Stimulated activated CD4-positive, alpha-beta T cell treated with anti-CD3 and anti-CD28 coated beads, Interleukin-15, amount 100 ng/mL, for 24 hours (primary cell): ENCODE data around the gene SCN2B.
"Not testable (repeated sequence)": the region's sequence is repeated elsewhere in the genome, so short reads cannot be mapped to it uniquely, and the experiment has no call there.

Experiments
- DNase-seq: peaks from one replicate; pipeline ENCODE4 v3.0.0-alpha.2; 2020

Gene SCN2B

DNA sequence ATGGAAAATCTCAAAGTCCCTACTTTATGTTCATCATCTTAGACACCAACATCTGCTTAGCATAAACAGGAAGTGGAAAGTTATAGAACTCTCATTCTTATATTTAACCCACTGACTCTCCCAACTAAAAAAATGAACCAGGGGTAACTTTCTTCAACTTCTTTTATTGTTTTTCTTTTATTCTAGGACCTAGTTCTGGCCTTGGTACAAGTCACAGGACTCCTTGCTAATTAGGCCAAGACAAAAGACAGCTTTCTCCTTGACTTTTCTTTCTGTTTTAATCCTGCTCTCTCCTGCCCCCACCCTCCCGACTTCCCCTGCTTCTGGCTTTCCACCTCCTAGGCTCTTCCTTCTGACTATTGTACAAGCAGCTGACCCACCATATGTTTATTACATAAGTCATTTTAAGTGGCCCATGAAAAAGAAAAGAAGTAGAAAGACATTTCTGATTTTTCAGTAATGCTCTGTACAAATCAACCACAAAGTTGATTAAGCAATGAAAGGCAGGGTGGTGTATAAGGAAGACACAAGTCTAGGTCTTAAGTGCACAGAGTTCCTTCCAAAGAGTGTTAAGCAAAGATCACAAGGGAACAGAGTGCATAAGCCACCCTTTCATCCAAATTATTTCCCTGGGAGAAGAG is 30.1 kb upstream of the SCN2B start:
- no peak for DNase-seq

DNA sequence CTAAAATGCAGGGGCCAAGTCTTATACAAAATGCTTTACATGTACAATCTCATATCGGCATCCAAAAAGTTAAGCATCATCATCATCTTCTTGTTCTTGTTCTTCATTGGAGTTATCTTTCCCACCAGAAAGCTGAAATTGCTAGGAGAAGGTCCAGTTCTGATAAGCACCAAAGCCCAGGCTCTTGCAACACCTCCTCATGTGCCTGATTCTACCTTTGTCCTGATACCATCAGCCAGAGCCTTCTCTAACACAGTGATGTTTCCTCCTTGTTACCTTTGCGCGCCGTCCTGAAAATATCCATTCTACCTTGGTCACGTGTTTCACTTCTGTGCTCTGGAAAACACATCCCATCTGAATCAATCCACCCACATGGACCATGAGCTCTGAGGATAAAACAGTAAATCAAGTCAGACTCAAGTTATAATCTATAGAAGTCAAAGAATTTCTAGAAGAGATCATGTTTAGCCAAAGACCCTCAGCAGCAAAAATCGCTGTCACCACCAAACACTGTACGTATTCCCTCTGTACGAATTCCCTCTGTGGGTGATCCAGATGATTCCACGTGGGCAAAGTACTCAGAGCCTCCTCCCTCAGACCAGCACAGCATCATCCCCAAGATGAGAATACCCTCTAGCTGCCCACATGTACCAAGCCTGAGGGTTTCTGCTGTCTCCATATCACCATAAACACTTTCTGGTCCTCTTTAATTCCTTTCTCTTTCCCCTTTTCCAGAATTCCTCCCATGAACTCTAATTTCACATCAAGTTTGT is 29.4 kb upstream of the SCN2B start:
- no peak for DNase-seq

DNA sequence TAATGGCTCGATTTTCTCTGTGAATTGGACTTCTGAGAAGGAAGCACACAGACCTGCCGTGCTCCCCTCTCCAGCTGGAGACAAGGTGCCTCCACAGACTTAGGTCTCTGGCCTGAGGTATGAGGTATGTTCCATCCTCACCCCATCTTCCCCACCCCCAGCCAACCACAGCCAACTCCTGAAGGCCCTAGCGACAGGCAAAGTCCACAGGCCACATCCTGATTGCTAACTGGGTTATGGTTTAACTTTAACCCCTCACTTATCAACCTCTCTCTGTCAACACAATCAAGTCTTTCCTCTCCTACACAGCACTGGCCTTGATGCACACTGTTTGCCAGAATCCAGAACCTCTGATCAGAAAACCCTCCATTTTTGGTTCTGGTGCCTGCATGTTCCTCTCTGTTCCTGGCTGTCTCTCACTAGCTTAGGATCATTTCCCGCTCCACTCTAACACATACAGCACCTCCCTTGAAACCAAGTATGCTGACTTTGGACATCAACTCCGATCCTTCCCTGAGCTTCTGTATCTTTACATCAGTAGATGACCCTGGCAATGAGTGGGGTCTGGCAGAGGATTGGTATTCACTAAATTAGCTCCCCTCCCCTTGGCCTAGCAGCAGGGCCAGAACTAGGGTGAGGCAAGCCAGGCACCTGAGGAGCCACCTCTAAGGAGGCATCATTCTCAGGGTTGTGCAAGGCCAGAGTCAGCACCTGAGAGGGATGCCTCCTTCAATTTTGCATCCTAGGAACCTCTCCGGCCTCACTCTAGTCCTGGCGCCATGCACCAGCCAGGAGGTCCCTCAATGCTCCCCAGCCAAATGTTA is 26.4 kb upstream of the SCN2B start:
- peak; percentile 73 for DNase-seq

DNA sequence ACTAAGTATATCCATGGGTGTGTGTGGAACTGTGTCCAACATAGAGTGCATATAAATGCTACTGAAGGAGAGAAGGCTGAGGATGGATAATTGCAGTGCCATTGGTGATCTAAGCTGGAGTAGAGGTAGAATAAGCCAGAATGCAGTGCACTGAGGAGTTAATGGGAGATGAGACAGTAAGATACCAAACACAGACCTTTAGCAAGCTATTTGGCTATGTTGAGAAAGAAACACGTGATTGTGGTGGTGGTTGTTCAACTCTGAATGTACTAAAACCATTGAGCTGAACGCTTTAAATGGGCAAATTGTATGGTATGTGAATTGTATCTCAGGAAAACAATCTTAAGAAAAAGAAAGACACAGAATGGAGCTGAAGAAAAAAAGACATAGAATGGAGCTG is 25.5 kb upstream of the SCN2B start:
- no peak for DNase-seq

DNA sequence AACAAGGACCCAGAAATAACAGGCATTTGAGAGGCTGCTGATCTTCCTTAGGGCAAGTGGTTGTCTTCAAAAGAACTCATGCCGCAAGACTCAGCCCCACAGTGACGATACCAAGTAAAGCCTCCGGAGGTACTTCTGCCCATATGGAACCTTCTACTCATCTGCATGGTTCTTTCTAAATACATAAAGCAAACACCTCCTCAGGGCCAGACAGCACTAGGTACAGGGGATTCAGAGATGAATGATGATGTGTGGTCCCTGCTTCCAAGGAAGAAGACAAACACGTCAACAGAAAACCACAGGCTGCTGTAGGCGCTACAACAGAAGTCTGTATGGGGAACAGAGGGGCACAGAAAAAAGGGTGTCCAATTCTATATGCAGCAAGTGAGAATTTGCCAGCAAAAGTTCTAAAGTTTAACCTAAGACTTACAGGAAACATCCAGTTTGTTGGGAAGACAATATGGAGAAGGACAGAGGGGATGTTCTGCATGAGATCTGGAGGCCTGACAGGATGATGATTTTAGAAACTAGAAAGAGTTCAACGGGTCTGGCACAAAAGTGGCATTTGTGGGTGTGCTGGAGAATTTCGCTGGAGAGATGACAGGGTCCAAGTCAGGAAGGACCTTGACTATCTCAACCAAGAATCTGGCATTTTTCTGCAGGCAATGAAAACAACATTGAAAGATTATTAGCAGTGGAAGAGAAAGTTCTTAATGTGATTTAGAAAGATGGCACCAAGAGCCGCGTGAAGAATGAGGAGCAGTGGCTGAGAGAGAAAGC is 24.7 kb upstream of the SCN2B start:
- peak; percentile 67 for DNase-seq

DNA sequence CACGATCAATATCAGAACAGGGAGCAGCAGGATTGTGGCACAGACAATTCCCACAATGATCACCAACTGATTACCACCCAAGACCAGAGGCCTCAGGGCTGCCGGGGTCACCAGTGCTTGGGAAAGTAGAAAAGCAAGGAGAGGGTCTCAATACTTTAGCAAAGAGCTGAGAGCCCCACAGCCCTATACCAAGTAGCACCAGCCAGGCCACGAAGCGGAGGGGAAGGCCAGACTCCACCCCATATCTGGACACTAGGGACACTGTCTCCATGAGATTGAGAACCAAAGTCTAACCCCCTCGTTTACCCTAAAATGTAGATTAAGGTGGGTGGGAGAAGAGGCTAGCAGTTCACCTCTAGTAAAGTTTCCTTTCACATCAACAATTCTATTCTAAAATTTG is 24.1 kb upstream of the SCN2B start:
- no peak for DNase-seq

DNA sequence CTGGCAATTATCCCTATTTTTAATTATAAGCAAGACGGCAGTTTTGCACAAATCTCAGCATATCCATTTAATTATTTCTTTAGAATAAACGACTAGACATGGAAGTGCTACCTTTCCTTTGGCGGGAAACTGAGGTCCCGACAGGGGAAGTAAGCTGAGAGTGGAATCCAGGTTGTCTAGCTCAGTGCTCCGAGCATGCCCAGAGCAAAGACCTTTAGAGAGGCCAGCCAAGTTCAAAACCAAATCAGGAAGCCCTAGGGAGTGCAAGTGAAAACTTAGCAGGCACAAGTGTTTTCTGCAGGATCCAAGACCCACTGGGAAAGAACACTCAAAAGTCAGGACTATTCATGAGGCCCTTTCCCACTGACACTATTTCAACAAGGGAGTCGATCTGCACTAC is 22.7 kb upstream of the SCN2B start:
- no peak for DNase-seq

DNA sequence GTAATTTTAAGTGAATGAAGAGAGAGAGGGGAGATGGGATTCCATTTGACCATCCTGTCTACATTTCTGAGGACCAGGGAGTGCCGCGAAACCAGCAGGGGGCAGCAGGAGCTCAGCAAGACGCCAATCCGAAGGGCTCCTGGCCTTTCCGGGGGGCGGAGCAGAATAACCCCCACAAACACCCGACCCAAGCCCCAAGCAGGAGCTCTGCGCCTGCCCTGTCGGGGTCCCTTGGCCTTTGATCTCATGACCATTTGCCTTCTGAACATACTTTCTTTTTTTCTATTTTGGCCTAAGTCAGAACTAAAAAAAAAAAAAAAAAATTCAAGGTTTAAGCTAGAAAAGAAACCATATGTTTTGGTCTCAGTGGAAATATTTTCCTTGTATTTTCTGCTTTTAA is 21.9 kb upstream of the SCN2B start:
- peak; percentile 93 for DNase-seq

DNA sequence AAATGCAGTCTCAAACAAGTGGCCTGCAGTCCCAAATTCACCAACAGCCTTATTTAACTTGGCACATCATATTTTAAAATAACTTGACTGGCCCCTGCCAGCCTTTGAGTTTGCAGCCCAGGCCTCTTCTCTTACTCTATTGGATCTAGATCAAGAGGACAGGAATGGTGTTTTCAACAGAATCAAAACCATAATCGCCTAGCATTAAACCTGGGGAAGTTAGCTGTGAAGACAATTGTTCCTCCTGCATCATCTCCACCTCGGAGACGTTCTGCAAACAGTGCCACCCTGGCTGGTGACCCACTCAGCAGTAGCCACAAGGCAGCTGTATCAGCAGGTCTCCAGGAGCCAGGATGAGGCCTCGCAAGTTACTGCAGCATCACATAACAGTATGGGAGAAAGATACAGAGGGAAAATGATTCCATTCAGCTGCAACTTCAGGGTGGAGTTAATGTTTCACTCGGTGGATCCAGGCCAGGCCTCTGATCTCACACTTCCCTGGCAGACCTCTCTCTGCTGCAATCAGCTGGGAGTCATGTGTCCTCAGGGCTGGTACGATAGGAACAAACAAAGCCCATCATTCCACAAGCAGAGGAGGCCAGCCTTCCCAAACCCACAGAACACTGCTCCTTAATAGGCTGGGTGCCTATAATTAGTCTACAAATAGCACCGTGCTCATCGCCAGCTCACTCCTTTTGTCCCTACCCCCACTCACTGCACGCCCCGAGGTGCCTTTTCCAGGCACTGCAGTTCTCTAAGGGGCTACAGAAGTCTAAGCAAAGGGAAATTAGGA is 18.6 kb upstream of the SCN2B start:
- DNase-seq, result no peak

DNA sequence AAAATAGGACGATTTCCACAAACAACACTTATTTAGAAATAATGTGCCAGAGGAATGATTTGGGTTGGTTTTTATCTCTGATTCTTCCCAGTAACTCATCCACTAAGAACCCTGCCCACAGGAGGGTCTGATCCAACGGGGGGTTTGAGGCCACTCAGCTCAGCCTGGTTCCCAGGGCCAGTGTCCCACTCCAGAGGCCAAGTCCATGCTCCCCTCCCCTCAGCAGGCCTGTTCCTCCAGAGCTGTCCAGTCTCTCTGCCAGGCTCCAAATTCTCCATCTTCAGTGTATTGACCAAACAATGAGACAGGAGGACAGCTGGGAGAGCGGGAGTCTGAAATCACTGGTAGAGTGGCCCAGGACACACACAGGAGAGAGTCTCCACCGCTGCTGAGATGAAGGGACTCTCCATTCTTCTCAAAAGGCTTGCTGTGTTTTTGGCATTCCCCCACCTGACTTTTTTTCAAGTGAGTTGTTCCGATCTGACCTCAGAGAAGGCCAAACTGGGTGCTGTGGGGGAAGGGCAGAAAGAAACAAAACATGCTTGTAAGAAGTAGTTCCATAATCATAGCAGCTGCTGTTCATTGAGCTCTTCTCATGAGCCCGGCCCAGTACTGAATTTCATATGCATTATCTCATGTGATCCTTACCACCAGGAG is 17.6 kb upstream of the SCN2B start:
- no peak for DNase-seq

DNA sequence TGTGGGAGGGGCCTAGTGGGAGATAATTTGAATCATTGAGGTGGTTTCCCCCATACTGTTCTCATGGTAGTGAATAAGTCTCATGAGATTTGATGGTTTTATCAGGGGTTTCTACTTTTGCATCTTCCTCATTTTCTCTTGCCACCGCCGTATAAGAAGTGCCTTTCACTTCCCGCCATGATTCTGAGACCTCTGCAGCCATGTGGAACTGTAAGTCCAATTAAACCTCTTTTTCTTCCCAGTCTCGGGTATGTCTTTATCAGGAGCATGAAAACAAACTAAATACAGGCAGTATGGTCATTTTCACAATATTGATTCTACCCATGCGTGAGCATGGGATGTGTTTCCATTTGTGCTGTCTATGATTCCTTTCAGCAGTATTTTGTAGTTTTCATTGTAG is 16.4 kb upstream of the SCN2B start:
- not testable (repeated sequence) for DNase-seq

DNA sequence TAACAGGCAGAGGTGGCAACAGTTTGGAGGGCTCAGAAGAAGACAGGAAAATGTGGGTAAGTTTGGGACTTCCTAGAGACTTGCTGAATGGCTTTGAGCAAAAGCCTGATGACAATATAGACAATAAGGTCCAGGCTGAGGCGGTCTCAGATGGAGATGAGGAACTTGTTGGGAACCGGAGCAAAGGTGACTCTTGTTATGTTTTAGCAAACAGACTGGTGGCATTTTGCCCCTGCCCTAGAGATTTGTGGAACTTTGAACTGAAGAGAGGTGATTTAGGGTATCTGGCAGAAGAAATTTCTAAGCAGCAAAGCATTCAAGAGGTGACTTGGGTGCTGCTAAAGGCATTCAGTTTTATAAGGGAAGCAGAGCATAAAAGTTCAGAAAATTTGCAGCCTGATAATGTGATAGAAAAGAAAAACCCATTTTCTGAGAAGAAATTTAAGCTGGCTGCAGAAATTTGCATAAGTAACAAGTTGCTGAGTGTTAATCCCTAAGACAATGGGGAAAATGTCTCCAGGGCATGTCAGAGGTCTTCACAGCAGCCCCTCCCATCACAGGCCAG is 14.6 kb upstream of the SCN2B start:
- not testable (repeated sequence) for DNase-seq

DNA sequence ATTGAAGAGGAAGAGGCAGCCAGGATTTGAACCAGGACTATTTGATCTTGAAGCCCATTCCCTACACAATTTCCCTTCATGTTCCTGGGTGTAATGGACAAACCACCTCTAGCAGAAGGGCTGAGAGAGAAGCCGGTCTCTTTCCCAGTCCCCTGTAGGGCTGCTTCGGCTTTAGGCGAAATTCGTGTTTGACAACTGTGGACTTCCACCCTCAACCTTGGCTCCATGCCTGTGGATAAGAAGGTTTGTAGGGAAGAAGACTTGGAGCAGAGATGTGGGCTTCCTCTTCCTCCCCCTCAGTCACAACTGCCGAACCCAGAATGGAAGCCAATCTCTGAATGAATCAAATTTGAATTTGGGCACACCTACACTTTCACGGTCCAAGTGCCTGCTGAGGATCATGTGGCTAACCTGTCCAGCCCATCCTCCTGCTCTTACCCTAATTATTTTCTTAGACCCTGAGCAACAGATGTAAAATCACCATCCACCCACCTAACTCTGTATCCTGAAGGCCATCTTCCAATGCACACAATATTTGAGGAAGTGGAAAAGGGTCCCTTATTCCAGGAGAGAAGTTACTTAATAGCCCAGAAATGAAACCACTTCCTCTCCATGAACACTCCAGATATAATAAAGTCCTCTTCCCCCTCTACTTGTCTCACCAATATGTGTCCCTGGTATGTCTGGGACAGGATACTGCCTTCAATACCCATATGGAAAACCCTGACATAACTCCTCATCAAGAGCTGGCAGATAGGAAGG is 10.1 kb upstream of the SCN2B start:
- DNase-seq, result no peak

DNA sequence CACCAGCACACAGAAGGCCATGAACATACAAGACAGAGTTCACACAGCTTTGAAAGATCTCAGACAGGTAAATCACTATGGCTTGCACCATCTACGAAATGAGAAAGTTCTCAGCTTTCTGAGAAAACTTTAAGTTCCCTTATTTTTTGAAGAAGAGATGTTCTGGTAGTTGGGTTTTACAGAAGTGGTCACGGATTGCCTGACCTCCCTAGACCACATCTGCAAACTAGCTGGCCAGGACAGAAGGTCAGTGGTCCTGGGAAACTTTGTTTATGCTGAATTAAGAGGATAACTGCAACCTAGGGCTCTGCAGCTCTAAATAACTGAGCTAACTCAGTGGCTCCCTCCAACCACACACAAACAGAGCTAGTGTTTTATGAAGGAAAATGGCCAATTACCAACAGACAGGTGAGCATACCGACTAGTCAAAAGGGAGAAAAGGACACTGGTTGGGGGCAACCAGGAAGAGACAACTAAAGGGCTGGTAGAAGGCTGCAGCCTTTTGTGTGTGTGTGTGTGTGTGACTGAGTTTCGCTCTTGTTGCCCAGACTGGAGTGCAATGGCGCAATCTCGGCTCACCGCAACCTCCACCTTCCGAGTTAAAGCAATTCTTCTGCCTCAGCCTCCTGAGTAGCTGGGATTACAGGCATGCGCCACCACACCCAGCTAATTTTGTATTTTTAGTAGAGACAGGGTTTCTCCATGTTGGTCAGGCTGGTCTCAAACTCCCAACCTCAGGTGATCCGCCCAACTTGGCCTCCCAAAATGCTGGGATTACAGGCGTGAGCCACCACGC is 8.5 kb upstream of the SCN2B start:
- DNase-seq, result no peak

DNA sequence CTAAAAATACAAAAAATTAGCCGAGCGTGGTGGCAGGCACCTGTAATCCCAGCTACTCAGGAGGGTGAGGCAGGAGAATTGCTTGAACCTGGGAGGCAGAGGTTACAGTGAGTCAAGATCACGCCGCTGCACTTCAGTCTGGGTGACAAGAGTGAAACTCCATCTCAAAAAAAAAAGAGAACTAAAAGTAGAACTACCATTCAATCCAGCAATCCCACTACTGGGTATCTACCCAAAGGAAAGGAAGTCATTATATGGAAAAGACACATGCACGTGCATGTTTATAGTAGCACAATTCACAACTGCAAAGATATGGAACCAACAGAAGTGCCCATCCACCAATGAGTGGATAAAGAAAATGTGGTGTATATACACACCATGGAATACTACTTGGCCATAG is 7.3 kb upstream of the SCN2B start:
- DNase-seq, result not testable (repeated sequence)

DNA sequence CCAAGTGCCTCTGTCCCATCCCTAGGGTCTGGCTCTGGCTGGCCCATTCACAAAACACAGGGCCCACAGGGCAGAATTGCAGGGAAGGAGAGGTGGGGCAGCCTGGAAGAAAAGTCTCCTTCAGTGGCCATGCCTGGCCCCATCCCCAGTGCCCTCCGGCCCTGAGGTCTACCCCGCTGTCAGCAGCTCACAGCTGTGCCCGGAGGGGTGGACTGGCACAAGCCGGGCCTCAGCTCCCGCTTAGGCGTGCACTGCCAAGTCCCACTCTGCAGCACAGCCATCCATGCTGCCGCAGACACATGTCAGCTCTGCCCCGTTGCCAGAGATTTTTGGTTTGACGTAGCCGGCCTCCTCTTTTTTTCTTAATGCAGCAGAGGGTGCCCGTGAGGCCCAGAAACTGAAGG is 3.9 kb upstream of the SCN2B start:
- DNase-seq, result no peak

DNA sequence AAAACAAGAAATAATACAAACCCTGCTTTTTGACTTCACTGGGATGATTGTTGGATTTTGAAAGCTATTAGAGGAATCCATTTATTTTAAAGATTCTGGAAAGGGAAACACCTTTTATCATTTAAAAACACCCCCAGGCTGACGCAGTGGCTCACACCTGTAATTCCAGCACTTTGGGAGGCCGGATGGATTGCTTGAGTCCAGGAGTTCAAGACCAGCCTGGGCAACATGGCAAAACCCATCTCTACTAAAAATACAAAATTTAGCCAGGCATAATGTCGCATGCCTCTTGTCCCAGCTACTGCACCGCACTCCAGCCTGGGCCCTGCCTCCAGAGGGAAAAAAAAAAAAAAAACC is 317 bp upstream of the SCN2B start:
- DNase-seq, result no peak

DNA sequence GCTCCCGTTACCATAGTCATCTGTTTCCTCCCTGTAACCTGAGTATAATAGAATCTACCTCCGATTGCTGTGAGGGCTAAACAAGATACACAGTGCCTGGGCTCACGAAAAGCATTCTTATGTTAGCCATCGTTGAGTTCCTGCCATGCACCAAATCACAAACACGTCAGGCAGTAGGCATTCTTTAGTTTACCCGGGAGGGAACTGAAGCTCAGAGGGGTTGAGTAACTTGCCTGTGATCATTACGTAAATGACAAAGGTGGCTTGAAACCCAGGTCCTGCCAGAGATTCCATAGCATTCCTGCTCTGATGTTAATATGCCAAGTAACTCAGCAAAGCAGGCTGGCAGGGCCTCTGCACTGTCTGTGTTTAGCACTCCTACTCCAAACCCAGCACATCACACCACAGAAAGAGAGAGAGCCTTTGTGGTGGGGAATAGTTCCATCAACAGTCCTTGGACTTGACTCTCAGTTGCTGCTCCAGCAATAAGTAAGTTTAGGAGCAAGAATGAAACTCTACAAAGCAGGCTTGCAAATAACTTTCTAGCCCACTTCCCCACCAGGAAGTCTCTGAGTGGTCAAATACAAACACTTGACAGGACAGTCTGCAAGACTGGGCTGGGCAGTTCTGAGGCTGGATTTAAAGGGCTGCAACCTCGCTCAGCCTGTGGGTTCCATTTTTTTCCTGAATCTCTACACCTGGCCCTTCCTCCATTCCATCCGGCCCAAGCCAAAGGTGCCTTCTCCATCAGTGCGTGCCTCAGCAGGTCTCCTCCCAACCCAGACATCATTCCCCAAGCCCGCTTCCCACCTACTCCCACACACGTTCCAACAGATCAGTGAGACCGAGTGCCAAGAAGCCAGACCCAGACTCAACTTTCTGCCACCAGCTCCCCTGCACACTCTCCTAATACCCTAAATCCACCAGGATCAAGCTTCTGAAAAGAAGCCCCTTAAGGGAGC is 1.1 kb downstream of the SCN2B start:
- no peak for DNase-seq
